GM10248 (cell line): ENCODE measurements around the gene HSPA1L.
"Not testable (repeated sequence)": the region's sequence is repeated elsewhere in the genome, so short reads cannot be mapped to it uniquely, and the experiment has no call there.

Source experiments
- CTCF ChIA-PET: fragments of 300-600 bp; sonication (Branson Sonifier 250); formaldehyde crosslinking; extraction: SDS; loops from one replicate; lab custom pipeline; 2021; ENCODE audit warnings: antibody characterized with exemption; lab: Yijun Ruan, JAX
- POLR2A ChIA-PET: fragments of 350-650 bp; sonication (Branson Sonifier 250); formaldehyde crosslinking; extraction: SDS; loops from one replicate; lab custom pipeline; 2020; ENCODE audit warnings: antibody characterized with exemption; lab: Yijun Ruan, JAX
- DNase-seq: peaks from one replicate; pipeline ENCODE4 v3.0.0; 2012; ENCODE audit errors: extremely low spot score
- TF ChIP-seq, protein P1 (sequence below): IDR thresholded peaks from 2 replicates; pipeline ENCODE4 v1.5.1; 2012; ENCODE audit warnings: mild to moderate bottlenecking, low read depth; ENCODE audit errors: extremely low read depth, missing control alignments, control extremely low read depth

The HSPA1L gene

GRCh38 chr6:31796993-31797385 lies 18.1 kb downstream of the HSPA1L start:
- TF ChIP-seq, protein P1, sequence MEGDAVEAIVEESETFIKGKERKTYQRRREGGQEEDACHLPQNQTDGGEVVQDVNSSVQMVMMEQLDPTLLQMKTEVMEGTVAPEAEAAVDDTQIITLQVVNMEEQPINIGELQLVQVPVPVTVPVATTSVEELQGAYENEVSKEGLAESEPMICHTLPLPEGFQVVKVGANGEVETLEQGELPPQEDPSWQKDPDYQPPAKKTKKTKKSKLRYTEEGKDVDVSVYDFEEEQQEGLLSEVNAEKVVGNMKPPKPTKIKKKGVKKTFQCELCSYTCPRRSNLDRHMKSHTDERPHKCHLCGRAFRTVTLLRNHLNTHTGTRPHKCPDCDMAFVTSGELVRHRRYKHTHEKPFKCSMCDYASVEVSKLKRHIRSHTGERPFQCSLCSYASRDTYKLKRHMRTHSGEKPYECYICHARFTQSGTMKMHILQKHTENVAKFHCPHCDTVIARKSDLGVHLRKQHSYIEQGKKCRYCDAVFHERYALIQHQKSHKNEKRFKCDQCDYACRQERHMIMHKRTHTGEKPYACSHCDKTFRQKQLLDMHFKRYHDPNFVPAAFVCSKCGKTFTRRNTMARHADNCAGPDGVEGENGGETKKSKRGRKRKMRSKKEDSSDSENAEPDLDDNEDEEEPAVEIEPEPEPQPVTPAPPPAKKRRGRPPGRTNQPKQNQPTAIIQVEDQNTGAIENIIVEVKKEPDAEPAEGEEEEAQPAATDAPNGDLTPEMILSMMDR, result no peak
- CTCF ChIA-PET, result interaction anchor here (1.1 to 1.9 kb wide), 7 partner anchors 10 to 132 kb away, joined by 3 to 8 read pairs (median 4); partner anchors contain the start of gene GPANK1
- no peak for DNase-seq
- POLR2A ChIA-PET, result interaction anchor here (1.9 kb wide), 1 partner anchor 30 kb away, joined by 14 read pairs; the partner anchor contains the start of gene HSPA1B

GRCh38 chr6:31795616-31796298 lies 19.3 kb downstream of the HSPA1L start, which contains the start of gene VARS1:
VARS1 (minus strand) TSS chr6:31795752; CDS start chr6:31795217, 535 bp downstream.
- CTCF ChIA-PET, result interaction anchor here (0.7 to 2.7 kb wide), 25 partner anchors 9 to 254 kb away, joined by 3 to 37 read pairs (median 3); partner anchors contain the start of genes ABHD16A, CLIC1, DDX39B and GPANK1
- POLR2A ChIA-PET, result interaction anchor here (0.6 to 1.9 kb wide), 9 partner anchors 11 to 1592 kb away, joined by 3 to 14 read pairs (median 5); partner anchors contain the start of genes HSPA1A, HSPA1B, HSPA1L and LSM2
- TF ChIP-seq, protein P1, result peak; percentile 86
- DNase-seq, result peak; percentile 97

DNA sequence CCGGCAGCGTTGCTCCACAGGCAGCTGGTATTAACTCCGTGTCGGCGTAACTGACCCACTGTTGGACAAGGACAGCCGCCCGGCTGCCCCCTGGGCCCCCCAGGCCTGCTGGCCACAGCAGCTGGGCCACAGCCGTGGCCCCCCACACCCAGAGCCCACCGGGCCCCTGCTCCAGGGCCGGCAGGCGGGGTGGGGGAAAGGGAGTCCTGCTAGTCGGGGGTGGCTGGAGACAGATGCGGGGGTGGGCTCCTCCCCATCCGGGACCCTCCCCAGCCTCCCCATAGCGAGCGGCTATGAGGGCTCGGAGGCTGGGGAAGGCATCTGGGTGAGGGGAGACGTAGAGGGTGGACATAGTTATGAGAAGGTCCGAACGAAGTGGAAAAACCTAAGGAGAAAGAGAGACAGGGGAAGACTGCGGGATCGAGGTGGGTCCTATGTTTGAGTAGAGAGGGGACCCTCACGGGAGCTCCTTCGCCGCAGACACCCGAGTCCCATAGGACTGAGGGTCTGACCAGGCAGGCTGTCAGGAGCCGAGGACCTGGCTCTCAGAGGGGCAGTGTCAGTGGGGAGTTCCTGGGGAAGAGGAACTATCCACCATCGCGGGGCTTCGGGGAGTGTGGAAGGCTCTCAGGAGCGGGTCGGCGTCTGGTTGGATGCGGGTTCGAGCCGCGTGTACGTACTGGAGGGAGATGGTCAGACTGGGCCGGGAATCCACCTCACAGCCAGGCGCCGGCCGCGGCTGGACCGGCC lies 20.0 kb downstream of the HSPA1L start:
- POLR2A ChIA-PET, result interaction anchor here (0.7 to 1.9 kb wide), 5 partner anchors 11 to 32 kb away, joined by 3 to 14 read pairs (median 4); partner anchors contain the start of genes HSPA1B and LSM2
- TF ChIP-seq, protein P1, result no peak
- CTCF ChIA-PET, result interaction anchor here (0.6 to 2.7 kb wide), 16 partner anchors 9 to 254 kb away, joined by 3 to 37 read pairs (median 4); partner anchors contain the start of genes DDX39B and LSM2
- DNase-seq, result peak; percentile 57

- TF ChIP-seq, protein P1, result no peak
- CTCF ChIA-PET, result interaction anchor here (0.6 to 2.7 kb wide), 7 partner anchors 8 to 253 kb away, joined by 3 to 37 read pairs (median 3); partner anchors contain the start of genes DDX39B and LSM2
- peak; percentile 27 for DNase-seq
- POLR2A ChIA-PET, result interaction anchor here (0.9 to 1.4 kb wide), 2 partner anchors 12 to 33 kb away, joined by 3 to 4 read pairs; partner anchors contain the start of genes HSPA1B and LSM2
Observed at GRCh38 chr6:31794294-31794865, 20.7 kb downstream of the HSPA1L start.

DNA sequence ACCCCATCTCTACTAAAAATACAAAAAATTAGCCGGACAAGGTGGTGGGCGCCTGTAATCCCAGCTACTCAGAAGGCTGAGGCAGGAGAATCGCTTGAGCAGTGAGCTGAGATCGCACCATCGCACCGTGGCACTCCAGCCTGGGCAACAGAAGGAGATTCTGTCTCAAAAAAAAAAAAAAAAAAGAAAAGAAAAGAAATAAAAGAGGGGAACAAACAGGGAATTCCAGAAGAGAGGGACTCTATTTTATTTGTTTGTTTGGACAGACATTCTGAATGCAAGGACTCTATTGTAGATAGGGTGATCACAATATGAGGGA lies 21.2 kb downstream of the HSPA1L start:
- ChIA-PET CTCF (interaction anchor here (1.2 to 2.7 kb wide), 3 partner anchors 9 to 64 kb away, joined by 4 to 13 read pairs (median 4); partner anchors contain the start of gene DDAH2), POLR2A (interaction anchor here (1.4 kb wide), 1 partner anchor 34 kb away, joined by 4 read pairs; the partner anchor contains the start of gene HSPA1B)
- DNase-seq, result not testable (repeated sequence)

DNA sequence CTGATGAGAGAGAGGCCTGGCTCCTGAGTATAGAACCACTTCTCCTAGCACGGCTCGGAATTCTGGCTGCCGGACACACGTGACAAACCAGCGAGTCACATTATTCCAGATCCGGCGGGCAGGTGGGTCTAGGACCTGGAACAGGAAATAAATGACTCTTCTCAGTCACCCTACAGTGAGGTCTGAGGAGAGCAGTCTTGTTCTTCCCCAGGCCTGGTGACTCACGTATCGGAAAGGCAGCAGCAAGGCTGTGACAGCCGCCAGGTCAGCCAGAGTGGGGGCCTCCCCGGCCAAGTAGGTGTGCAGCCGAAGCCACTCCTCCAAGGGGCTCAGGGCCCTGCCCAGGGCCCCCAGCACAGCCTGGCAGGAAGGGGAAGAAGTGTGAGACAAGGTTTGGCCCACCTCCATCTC lies 22.3 kb downstream of the HSPA1L start:
- TF ChIP-seq, protein P1, result no peak
- ChIA-PET CTCF (interaction anchor here (0.7 to 1.9 kb wide), 3 partner anchors 14 to 63 kb away, joined by 3 to 10 read pairs (median 4); partner anchors contain the start of genes DDAH2, LSM2 and MSH5), POLR2A (no interaction called here)
- DNase-seq, result peak; percentile 20
